Bronchial epithelial cell (primary cell): ENCODE results near the gene TTPAL. TPM values are rescaled to one million over a fixed set of nuclear protein-coding genes. Genes with fewer than 3 reads are reported as not detected.

Source experiments
- DNase-seq: peaks from one replicate; pipeline ENCODE4 v3.0.0-alpha.2; 2010; ENCODE audit warnings: low read depth
- FAIRE-seq: peaks from 2 replicates; lab custom pipeline; 2011; peaks lifted over from hg19 to GRCh38; lab: Jason Lieb, UNC
- H3K27me3 ChIP-seq: 2 replicates; pipeline ENCODE4 v1.5.1; 2011; ENCODE audit warnings: low read length; ENCODE audit not compliant: control insufficient read depth, insufficient read depth
- H3K36me3 ChIP-seq: 2 replicates; pipeline ENCODE4 v1.5.1; 2011; ENCODE audit warnings: low read length; ENCODE audit not compliant: control insufficient read depth, insufficient read depth
- H3K4me3 ChIP-seq: 2 replicates; pipeline ENCODE4 v1.5.1; 2011; ENCODE audit warnings: mild to moderate bottlenecking, low read depth, low read length, control low read depth
- CTCF ChIP-seq: IDR thresholded peaks from 2 replicates; pipeline ENCODE4 v1.5.1; 2011; ENCODE audit warnings: mild to moderate bottlenecking, moderate library complexity, low read length, control low read depth, inconsistent platforms; ENCODE audit not compliant: insufficient read depth, severe bottlenecking
- total RNA-seq: library from RNA; depleted of rRNA; stranded (reverse); fragments of >200 nt; gene quantifications from 2 replicates; pipeline ENCODE4 v1.2.1, GENCODE V29; 2014

TTPAL gene
- total RNA-seq, 1 donor from 2014 or later, result 9.0 TPM

DNA sequence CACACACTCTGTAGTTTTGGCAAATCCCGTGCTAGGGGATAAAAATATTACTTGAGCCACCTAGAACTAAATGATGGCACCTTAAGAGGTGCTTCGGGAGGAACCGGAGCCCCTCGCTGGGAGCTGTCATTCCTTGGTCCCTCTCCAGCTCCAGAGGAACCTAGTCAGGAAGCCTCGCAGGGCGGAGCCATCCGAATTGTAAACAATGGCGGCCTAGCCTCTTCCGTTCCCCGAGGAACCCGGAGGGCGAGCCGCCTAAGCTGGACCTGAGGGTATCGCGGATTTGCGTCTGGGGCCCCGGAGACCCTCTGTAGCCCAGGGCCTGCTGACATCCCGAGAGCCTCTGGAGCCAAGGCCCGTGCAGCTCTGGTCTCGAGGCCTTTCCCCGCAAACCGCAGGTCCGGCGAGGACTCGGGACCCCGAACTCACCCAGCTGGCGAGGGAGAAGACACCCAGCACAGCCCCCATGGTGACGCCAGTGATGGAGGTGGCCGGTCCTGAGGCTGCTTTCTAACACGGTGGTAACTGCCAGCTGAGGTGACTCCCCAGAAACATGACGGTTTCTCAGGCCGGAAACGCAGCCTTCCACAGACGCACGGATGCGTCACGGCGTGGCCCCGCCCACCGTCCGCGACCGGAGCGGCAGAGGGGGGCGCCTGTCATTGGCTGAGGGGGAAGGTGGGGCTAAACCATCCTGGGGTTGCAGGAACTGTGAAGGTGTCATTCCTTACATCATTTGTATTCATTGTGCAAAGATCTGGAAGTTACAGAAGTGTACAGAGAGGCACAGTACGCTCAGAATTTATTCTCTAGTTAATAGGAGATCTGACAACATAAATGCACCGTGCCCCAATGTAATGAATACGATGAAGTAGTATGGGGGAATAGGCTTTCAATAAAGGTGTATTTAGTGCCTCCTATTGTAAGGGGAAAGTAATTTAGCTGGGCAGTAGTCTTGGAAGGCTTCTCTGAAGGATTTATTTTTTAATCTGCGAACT lies 46.1 kb downstream of the TTPAL start, which contains the start of gene SERINC3:
Gene SERINC3 (minus strand): TSS at position 587 of the 998 bp plus-strand sequence. CDS start 119 bp downstream, at position 468.
- Histone ChIP-seq H3K4me3 (peak within 1 kb of the TSS; percentile 100), H3K36me3 (peaks cover 2% of the 10 kb centered on the region), H3K27me3 (no peaks in the 10 kb centered on the region)
- no peak for TF ChIP-seq CTCF
- FAIRE-seq (no peak), DNase-seq (peak; percentile 92)

DNA sequence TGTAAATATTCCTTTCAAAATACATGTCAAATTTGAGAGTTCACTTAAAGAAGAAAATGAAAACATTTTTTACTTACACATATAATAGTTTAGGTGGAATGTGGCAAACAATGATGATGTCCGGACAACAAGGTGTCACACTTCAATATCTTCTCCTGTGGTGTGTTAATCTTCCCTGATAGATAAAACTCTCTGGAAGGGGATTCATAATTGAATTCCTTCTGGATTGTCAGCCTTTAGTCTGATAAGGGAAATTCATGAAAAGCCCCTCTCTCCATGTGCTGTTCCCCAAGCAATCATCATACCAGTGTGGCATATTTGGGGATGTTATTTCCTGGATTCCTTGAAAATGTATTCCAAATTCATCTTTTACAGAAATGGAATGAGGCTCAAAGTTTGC lies 47.2 kb downstream of the TTPAL start:
- no peak for DNase-seq
- Histone ChIP-seq H3K36me3 (peaks cover 2% of the 10 kb centered on the region), H3K4me3 (no peak overlapping the region), H3K27me3 (no peaks in the 10 kb centered on the region)
- no peak for FAIRE-seq
- TF ChIP-seq CTCF, result no peak

DNA sequence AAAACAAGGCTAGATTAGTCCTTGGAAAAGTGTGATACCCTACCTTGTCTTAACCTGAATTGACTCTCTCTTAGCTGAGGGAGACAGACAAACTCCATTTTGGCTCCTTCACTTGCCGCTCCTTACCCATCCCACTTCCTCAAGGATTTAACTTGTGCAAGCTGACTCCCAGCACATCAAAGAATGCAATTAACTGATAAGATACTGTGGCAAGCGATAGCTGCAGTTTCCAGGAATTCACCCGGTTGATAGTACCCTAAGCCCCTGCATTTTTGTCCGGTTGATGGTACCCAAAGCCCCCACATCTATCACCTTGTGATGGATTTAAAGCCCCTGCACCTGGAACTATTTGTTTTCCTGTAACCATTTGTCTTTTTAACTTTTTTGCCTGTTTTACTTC lies 48.1 kb downstream of the TTPAL start:
- TF ChIP-seq CTCF, result no peak
- Histone ChIP-seq H3K4me3 (no peak overlapping the region), H3K36me3 (peaks cover 2% of the 10 kb centered on the region), H3K27me3 (no peaks in the 10 kb centered on the region)
- no peak for FAIRE-seq
- DNase-seq, result no peak

GRCh38 chr20:44526129-44526528 lies 50.5 kb downstream of the TTPAL start:
- peak; percentile 83 for DNase-seq
- Histone ChIP-seq H3K36me3 (no peaks in the 10 kb centered on the region), H3K27me3 (no peaks in the 10 kb centered on the region), H3K4me3 (no peak overlapping the region)
- TF ChIP-seq CTCF, result no peak
- FAIRE-seq, result no peak

- Histone ChIP-seq H3K36me3 (no peaks in the 10 kb centered on the region), H3K4me3 (no peak overlapping the region), H3K27me3 (no peaks in the 10 kb centered on the region)
- no peak for TF ChIP-seq CTCF
- FAIRE-seq, result no peak
- DNase-seq, result no peak
Observed at GRCh38 chr20:44527716-44528199, 52.1 kb downstream of the TTPAL start.
